T47D (cell line): Measurements from ENCODE around the gene HSPH1.

Experiments
- DNase-seq, 2 experiments: peaks; one replicate each; pipeline versions ENCODE4 v3.0.0 to v3.0.0-alpha.2; 2011 to 2012; ENCODE audit warnings: low read depth in 1 of 2, low spot score in 1 of 2
- JUND ChIP-seq: IDR thresholded peaks from 2 replicates; pipeline ENCODE4 v1.6.1; 2012; ENCODE audit warnings: low read depth
- in situ Hi-C: cut with HindIII; loops from 2 replicates; pipeline ENCODE4 v1.10.0; 2016; ENCODE audit warnings: low sequenced_read_pairs, low pct_unique_long_range_greater_than_20kb

Gene HSPH1

GRCh38 chr13:31136724-31137123 is 25.0 kb downstream of the HSPH1 start:
- in situ Hi-C loops, result no loop called here
- no peak for TF ChIP-seq JUND
- no peak for DNase-seq

- no peak for DNase-seq
- in situ Hi-C loops, result no loop called here
- TF ChIP-seq JUND, result no peak
These were observed 27.5 kb downstream of the HSPH1 start for GRCh38 chr13:31134039-31134711.

GRCh38 chr13:31133621-31134020 is 28.1 kb downstream of the HSPH1 start:
- TF ChIP-seq JUND, result no peak
- DNase-seq, result no peak
- in situ Hi-C loops, result no loop called here

GRCh38 chr13:31131470-31131961 is 30.2 kb downstream of the HSPH1 start:
- in situ Hi-C loops, result no loop called here
- peak in 1 of 2 experiments; percentile 19 for DNase-seq
- no peak for TF ChIP-seq JUND

- TF ChIP-seq JUND, result no peak
- no peak for DNase-seq
These were observed 32.3 kb downstream of the HSPH1 start for GRCh38 chr13:31129419-31129818.

GRCh38 chr13:31124204-31124603 is 37.5 kb downstream of the HSPH1 start:
- DNase-seq, result no peak
- no peak for TF ChIP-seq JUND
- in situ Hi-C loops, result no loop called here

More at GRCh38 chr13:31129419-31129818, 32.3 kb downstream of the HSPH1 start:
- in situ Hi-C loops, result no loop called here

GRCh38 chr13:31122544-31123260 is 39.0 kb downstream of the HSPH1 start:
- no peak for TF ChIP-seq JUND
- in situ Hi-C loops, result no loop called here
- DNase-seq, result no peak

- in situ Hi-C loops, result no loop called here
These were observed 39.6 kb downstream of the HSPH1 start for GRCh38 chr13:31122143-31122542.

GRCh38 chr13:31121379-31122140 is 40.1 kb downstream of the HSPH1 start:
- no peak for TF ChIP-seq JUND
- in situ Hi-C loops, result no loop called here
- DNase-seq, result no peak

More at GRCh38 chr13:31122143-31122542, 39.6 kb downstream of the HSPH1 start:
- no peak for DNase-seq
- no peak for TF ChIP-seq JUND

- no peak for DNase-seq
- in situ Hi-C loops, result no loop called here
- no peak for TF ChIP-seq JUND
These were observed 41.6 kb downstream of the HSPH1 start for GRCh38 chr13:31119966-31120700.

- in situ Hi-C loops, result no loop called here
- no peak for DNase-seq
- no peak for TF ChIP-seq JUND
These were observed 42.2 kb downstream of the HSPH1 start for GRCh38 chr13:31119526-31119925.

GRCh38 chr13:31116224-31116623 is 45.5 kb downstream of the HSPH1 start:
- no peak for TF ChIP-seq JUND
- in situ Hi-C loops, result no loop called here
- no peak for DNase-seq
